Measurements from ENCODE around the gene SGK1.

Gene SGK1

DNA sequence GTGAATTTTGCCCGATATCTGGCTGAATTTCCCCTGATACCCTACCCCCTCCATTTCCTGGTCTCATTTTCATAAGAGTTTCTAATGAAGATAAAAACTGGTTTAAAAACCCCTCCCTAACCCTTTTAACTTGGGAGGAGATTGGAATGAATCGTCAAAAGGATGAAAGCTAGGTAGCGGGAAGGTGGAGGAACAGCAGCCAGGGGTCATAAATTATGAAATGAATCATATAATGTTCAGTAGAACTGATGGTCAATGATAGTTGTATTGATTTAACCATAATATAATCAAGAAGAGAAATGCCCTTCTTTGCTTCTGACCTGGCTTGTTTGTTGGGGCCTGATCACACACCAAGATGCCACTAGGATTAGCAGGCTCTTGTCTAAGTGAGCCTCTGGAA is 38.5 kb upstream of the SGK1 start:
- no peak overlapping the region for H3K4me3 ChIP-seq (ENCODE audit: low read depth, low read length)
- TF ChIP-seq, protein P1, sequence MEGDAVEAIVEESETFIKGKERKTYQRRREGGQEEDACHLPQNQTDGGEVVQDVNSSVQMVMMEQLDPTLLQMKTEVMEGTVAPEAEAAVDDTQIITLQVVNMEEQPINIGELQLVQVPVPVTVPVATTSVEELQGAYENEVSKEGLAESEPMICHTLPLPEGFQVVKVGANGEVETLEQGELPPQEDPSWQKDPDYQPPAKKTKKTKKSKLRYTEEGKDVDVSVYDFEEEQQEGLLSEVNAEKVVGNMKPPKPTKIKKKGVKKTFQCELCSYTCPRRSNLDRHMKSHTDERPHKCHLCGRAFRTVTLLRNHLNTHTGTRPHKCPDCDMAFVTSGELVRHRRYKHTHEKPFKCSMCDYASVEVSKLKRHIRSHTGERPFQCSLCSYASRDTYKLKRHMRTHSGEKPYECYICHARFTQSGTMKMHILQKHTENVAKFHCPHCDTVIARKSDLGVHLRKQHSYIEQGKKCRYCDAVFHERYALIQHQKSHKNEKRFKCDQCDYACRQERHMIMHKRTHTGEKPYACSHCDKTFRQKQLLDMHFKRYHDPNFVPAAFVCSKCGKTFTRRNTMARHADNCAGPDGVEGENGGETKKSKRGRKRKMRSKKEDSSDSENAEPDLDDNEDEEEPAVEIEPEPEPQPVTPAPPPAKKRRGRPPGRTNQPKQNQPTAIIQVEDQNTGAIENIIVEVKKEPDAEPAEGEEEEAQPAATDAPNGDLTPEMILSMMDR (IDR thresholded peaks at IDR 0.05; ENCODE audit: low read depth, low read length, missing control alignments): no peak
- DNase-seq (ENCODE audit: low read depth): no peak
- in situ Hi-C loops (cut with HindIII; ENCODE audit: low sequenced_read_pairs): no loop called here

DNA sequence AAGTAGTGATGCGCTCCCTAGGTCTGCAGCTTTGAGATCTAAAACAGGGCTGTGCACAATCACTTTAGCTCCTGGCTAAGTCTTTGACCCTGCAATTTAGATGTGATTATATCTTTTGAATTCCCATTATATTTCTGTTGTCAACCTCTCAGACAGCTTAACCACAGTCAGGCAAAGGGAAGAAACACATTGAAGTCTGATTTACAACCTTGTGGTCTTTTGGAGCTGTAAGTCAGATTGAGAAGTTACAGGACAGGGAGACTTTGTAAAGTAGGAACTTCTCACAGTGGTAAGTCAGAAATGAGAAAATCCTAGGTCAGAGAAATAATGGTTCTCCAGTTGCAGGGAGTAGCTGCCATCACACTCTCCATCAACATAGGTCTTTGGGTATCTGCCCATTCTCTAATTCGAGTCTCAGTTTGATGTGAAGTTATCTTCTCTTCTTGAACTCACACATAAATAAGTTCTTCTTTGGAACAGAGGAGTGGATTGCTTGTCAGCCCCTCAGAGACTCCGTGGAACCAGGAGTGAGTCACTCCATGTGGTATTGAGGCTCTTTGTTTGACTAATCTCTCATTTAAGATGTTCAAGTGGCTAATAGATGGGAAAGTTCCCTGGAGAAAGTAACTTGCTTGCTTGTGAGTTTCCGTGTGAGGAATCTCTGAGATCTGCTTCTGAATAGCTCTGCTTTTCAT is 35.0 kb upstream of the SGK1 start:
- DNase-seq (ENCODE audit: low read depth): peak; percentile 64
- in situ Hi-C loops (cut with HindIII; ENCODE audit: low sequenced_read_pairs): no loop called here

DNA sequence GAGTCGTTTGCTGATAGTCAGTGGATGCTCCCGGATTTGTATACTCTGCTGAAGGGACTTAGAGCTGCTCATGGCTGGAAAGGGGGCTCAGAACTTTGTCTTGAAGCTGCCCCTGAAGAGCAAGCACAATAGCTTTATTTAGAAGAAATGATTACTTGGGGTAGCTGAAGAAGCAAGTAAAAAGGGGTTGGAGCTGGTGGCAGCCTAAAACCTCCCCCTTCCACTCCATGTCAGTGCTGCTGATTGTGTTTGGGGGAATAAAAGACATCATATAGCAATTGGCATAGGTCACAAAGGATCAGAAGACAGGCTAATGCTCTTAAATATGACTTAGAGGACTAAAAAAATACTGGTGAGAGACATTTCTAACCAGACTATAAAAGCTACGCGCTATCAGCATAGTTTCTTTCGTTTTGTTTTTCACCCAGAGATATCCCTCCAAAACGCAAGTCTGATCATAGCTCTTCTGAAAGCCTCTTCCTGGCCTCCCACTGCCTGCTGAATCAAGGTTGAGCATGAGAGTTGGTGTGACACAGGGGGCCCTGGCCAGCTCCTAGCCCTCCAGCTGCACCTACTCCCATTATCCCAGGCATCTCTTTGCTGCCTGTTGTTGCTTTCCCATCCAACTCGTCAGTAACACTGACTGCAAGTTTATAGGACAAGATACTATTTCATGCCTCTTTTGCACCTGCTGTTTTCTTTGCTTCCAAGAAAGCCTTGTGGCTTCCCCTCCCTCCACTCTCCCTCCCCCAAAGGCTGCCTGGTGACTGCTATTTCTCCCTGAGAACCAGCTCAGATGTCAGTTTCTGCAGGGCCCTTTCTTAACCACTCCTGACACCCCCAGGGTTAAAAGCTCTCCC is 33.9 kb upstream of the SGK1 start:
- TF ChIP-seq, protein P1 (IDR thresholded peaks at IDR 0.05; ENCODE audit: low read depth, low read length, missing control alignments): no peak
- in situ Hi-C loops (cut with HindIII; ENCODE audit: low sequenced_read_pairs): no loop called here
- no peak for DNase-seq (ENCODE audit: low read depth)
- H3K4me3 ChIP-seq (ENCODE audit: low read depth, low read length): no peak overlapping the region

More for the DNA sequence above, 35.0 kb upstream of the SGK1 start:
- no peak overlapping the region for H3K4me3 ChIP-seq (ENCODE audit: low read depth, low read length)
- TF ChIP-seq, protein P1 (IDR thresholded peaks at IDR 0.05; ENCODE audit: low read depth, low read length, missing control alignments): no peak

DNA sequence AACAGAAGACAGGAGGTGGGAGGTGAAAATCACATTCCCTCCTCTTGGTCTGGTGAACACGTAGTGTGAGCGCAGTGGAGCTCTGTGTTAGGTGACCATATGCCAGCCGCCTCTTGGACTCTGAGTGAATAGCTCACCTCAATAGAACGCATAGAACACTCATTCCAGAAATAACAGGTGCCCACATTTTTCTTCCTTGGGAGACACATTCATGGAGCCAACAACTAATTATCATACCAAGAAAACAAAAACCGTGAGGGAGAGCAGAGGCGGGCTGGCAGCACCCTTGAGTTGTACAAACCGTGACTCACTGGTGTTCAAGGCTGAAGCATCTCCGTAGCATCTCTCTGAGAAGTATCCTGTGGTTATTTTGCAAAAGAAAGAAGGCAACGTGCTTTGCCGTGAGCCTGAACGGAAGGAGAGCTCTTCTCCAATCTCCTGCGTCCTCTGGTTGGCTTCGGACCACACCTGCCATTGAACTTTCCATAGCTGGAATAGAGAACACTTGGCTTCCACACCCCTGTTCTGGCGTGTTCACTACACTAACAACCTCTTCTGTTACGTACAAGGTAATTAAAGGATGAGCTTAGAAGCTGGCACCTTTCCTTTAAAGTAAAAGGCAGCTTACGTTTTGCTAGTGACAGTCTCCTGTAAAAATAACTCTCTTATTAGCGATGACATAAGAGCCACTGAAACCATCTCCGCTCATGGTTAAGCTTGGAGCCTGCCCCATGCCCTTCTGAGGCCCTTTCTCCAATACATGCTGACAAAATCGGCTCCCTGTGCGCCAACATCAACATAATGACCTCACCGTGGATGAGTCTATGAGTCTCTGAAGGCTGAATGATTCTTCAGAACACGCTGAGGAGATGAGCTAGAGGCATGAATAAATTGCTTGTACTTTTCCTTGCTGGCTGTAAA is 30.2 kb upstream of the SGK1 start:
- DNase-seq (ENCODE audit: low read depth): peak; percentile 89
- H3K4me3 ChIP-seq (ENCODE audit: low read depth, low read length): no peak overlapping the region
- TF ChIP-seq, protein P1 (IDR thresholded peaks at IDR 0.05; ENCODE audit: low read depth, low read length, missing control alignments): no peak

GRCh38 chr6:134346932-134347545 is 29.1 kb upstream of the SGK1 start:
- in situ Hi-C loops (cut with HindIII; ENCODE audit: low sequenced_read_pairs): no loop called here
- DNase-seq (ENCODE audit: low read depth): no peak
- TF ChIP-seq, protein P1 (IDR thresholded peaks at IDR 0.05; ENCODE audit: low read depth, low read length, missing control alignments): no peak
- no peak overlapping the region for H3K4me3 ChIP-seq (ENCODE audit: low read depth, low read length)

More for the DNA sequence above, 30.2 kb upstream of the SGK1 start:
- in situ Hi-C loops (cut with HindIII; ENCODE audit: low sequenced_read_pairs): no loop called here
